BJ (cell line): ENCODE results near the gene PPP3CA. TPM values are rescaled to one million over a fixed set of nuclear protein-coding genes. Genes with fewer than 3 reads are reported as not detected.

Experiments used
- CTCF ChIA-PET: fragments of 350-600 bp; formaldehyde crosslinking; extraction: SDS; loops from one replicate; lab custom pipeline; 2021; ENCODE audit warnings: antibody characterized with exemption, inconsistent platforms; lab: Yijun Ruan, JAX
- POLR2A ChIA-PET: fragments of 300-600 bp; sonication (Branson Sonifier 250); formaldehyde crosslinking; extraction: SDS; loops from one replicate; lab custom pipeline; 2021; ENCODE audit warnings: antibody characterized with exemption; lab: Charles Lee
- DNase-seq: peaks from one replicate; pipeline ENCODE4 v3.0.0-alpha.2; 2011; ENCODE audit warnings: low read depth
- H3K27me3 ChIP-seq: 2 replicates; pipeline ENCODE4 v1.6.0; 2011; ENCODE audit warnings: low read length; ENCODE audit not compliant: control insufficient read depth, insufficient read depth
- H3K36me3 ChIP-seq: 2 replicates; pipeline ENCODE4 v1.5.1; 2011; ENCODE audit warnings: low read length; ENCODE audit not compliant: control insufficient read depth, insufficient read depth
- H3K4me3 ChIP-seq: 2 replicates; pipeline ENCODE4 v1.5.1; 2011; ENCODE audit warnings: low read depth, mild to moderate bottlenecking, control low read depth, low read length
- polyA plus RNA-seq: library from polyadenylated mRNA; depleted of rRNA; stranded (reverse); fragments of >200 nt; gene quantifications from 2 replicates; pipeline ENCODE4 v1.2.3, GENCODE V29; 2011
- TF ChIP-seq, protein P1 (sequence below): IDR thresholded peaks from 2 replicates; pipeline ENCODE4 v1.5.1; 2011; ENCODE audit warnings: low read depth, mild to moderate bottlenecking, control low read depth, inconsistent platforms, low read length, moderate library complexity; ENCODE audit not compliant: insufficient read depth

PPP3CA gene
- polyA plus RNA-seq, 1 experiment: 10.6 TPM

DNA sequence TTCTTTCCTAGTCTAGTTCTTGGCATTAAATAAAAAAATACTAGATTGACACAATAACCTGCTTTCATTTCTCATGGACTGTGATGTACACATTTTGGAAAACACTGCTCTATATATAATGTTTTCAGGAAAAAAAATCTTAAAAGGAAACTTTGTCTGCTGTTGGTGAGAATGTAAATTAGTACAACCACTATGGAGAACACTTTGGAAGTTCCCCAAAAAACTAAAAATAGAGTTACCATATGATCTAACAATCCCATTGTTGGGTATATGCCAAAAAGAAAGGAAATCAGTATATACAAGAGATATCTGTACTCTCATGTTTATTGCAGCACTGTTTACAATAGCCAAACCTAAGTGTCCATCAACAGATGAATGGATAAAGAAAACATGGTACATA, 202.3 kb downstream of the PPP3CA start:
- DNase-seq: no peak
- TF ChIP-seq, protein P1, sequence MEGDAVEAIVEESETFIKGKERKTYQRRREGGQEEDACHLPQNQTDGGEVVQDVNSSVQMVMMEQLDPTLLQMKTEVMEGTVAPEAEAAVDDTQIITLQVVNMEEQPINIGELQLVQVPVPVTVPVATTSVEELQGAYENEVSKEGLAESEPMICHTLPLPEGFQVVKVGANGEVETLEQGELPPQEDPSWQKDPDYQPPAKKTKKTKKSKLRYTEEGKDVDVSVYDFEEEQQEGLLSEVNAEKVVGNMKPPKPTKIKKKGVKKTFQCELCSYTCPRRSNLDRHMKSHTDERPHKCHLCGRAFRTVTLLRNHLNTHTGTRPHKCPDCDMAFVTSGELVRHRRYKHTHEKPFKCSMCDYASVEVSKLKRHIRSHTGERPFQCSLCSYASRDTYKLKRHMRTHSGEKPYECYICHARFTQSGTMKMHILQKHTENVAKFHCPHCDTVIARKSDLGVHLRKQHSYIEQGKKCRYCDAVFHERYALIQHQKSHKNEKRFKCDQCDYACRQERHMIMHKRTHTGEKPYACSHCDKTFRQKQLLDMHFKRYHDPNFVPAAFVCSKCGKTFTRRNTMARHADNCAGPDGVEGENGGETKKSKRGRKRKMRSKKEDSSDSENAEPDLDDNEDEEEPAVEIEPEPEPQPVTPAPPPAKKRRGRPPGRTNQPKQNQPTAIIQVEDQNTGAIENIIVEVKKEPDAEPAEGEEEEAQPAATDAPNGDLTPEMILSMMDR: no peak
- H3K4me3 ChIP-seq: no peak overlapping the region
- CTCF ChIA-PET: no interaction called here
- H3K36me3 ChIP-seq: no peaks in the 10 kb centered on the region
- no peaks in the 10 kb centered on the region for H3K27me3 ChIP-seq
- POLR2A ChIA-PET: no interaction called here

DNA sequence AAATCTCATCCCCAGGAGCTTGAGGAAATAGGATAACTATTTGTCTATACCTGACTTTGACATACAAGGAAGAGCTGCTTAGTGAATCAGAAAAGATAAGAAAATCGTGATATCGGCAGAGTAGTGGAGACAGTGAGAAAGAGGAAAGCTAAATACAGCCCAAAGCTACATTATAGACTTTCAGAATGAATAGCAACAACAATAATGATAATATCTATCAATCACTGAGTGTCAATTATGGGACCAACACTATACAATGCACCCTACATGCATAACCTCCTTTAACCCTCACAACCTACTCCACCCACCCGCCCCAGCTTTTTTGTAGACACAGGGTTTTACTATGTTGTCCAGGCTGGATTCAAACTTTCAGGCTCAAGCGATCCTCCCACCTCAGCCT, 205.1 kb downstream of the PPP3CA start:
- POLR2A ChIA-PET: no interaction called here

DNA sequence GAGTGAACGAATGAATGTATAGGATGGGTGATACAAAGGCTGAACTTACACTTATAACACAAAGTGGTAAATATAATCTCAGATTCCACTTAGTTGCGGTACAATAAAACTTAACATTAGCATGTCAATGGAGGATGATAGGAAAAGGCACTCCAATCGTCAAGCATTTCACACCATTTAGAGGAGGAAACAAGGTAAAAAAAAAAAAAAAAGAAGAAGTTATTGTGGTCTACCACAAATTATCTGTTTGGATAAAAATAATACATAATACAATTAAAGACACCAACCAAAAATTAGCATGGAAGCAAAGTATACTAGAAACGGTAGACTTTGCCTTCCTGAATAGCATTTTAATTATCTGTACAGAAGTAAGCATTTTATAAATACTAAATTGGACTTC, 205.5 kb downstream of the PPP3CA start:
- CTCF ChIA-PET: no interaction called here
- POLR2A ChIA-PET: no interaction called here
- DNase-seq: no peak
- TF ChIP-seq, protein P1: no peak
- H3K36me3 ChIP-seq: no peaks in the 10 kb centered on the region
- no peak overlapping the region for H3K4me3 ChIP-seq
- H3K27me3 ChIP-seq: no peaks in the 10 kb centered on the region

More for the DNA sequence above, 205.1 kb downstream of the PPP3CA start:
- no peak for DNase-seq
- no peak overlapping the region for H3K4me3 ChIP-seq
- CTCF ChIA-PET: no interaction called here
- no peaks in the 10 kb centered on the region for H3K36me3 ChIP-seq
- no peaks in the 10 kb centered on the region for H3K27me3 ChIP-seq
- TF ChIP-seq, protein P1: no peak

DNA sequence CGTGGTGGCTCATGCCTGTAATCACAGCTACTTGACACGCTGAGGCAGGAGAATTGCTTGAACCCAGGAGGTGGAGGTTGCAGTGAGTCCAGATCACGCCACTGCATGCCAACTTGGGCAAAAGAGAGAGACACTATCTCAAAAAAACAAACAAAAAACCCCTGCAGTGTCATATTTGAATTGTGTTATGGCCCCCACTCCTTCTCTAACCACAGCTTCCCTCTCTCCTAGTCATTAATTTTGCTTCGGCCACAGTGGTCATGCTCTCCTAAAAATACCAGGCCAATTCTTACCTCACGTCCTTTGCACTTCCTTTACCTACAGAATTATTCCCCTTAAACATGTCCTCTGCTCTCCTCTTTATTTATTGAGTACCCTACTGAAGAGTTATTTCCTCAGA, 206.1 kb downstream of the PPP3CA start:
- no peak overlapping the region for H3K4me3 ChIP-seq
- ChIA-PET POLR2A (no interaction called here), CTCF (no interaction called here)
- H3K27me3 ChIP-seq: no peaks in the 10 kb centered on the region
- no peak for DNase-seq
- no peaks in the 10 kb centered on the region for H3K36me3 ChIP-seq
- TF ChIP-seq, protein P1: no peak

DNA sequence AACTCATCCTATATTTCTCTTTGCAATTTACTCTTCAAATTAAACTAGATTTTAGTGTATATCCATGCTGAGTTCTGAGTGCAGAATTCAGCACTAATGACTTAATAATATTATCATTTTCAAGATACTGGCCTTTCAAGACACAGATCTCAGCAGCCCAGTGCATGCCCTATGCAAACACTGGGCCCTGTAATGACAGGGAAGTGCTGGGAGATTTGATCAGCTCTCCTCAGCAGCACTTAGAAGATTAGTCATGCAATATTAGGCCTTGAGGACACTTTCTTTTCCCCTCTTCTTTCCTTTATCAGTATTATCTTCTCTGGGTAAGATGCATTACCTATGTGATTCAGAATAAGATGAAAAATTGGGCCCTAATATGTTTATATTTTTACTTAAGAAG, 207.1 kb downstream of the PPP3CA start:
- TF ChIP-seq, protein P1: no peak
- Histone ChIP-seq H3K4me3 (no peak overlapping the region), H3K27me3 (no peaks in the 10 kb centered on the region), H3K36me3 (no peaks in the 10 kb centered on the region)
- no peak for DNase-seq
- CTCF ChIA-PET: no interaction called here
- POLR2A ChIA-PET: no interaction called here
